ENCODE results near the gene FOXJ3.

FOXJ3 gene

DNA sequence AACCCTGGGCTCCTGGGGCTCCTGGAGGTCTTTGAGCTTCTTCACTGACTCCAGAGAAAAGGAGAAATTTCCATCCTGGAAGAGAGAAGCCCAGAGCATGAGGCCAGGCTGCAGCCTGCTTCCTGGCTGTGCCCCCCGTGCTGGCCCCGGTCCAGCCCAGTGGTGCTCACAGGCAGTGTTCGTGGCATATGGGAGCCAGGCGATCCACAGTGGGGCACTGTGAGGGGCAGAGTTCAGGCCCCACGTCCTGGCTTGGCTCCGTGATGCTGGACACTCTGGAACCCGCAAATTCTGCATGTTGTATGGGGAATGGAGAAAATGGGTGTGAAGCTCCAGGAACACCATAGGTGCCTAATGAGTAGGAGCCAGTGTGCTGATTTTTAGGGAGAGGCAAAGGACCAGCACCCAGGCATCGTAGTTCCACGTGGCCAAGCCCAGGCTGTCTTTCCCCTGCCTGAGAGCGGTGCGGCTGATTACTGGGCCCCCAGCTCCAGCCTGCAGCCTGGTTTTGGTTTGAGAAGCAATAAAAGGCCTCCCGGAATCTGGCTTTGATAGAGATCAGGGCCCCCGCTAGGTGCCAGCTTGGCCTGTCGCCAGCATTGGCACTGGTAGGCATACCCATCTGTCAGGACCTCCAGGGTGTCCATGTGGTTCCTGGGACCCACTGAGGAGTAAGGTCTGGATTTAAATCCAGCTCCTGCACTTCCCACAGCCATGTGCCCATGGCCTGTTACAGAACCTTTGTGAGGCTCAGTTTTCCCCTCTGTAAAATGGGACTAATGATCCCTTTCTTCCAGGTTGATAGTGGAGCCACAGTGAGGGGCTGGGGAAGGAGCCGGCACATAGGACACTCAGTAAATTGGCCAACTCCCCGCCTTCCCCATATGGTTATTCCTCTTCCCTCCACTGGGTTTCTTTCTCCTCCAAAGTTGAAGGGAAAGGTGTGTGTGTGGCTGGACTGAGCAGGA is 171.2 kb downstream of the FOXJ3 start:
- no peak for DNase-seq

DNA sequence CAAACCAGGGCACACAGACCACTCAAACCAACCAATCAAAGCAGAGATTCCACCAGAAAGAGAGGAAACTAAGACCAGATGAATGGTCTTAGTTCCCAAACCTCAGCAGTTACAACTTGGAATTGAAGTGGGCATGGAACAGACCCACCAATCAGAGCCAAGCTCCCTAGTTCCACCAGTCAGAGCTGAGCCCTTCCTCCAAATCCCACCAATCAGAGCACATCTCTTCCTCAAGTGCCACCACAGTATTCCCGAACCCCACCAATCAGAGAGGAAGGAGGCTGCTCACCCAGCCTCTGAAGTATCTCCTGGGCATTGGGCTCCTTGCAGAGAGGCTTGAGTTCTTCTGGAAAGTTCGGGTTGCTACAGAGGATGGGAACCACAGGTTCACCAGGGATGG is 171.9 kb downstream of the FOXJ3 start:
- DNase-seq, result no peak

DNA sequence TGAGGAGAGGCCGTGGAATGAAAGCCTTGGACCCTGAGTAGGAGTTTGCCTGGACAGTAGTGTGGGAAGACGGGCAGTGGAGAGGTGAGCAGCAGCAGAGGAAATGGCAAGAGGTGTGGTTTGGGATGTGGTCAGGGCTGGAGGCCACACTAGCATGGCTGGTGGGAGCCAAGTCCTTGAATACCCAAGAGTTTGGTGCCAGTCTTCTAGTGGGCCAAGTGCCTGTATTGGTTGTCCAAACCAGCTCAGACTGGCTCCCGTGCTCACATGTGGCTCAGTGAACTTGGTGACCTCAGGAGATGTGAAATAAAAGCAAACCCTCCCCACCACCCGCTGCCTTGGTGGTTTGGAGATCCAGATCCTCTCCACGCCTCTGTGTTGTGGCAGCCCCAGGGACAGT is 172.9 kb downstream of the FOXJ3 start:
- no peak for DNase-seq

DNA sequence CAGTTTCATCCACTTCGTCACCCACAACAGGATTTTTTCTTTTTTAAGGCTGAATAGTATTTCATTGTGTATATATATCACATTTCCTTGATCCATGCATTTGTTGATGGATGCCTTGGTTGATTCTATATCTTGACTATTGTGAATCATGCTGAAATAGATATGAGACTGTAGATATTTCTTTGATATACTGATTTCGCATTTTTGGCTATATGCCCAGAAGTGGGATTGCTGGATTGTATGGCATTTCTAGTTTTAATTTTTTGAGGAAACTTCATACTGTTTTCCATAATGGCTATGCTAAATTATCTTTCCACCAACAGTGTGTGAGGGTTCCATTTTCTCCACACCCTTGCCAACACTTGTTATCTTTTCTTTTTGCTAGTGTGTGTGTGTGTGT is 176.8 kb downstream of the FOXJ3 start:
- no peak for DNase-seq

DNA sequence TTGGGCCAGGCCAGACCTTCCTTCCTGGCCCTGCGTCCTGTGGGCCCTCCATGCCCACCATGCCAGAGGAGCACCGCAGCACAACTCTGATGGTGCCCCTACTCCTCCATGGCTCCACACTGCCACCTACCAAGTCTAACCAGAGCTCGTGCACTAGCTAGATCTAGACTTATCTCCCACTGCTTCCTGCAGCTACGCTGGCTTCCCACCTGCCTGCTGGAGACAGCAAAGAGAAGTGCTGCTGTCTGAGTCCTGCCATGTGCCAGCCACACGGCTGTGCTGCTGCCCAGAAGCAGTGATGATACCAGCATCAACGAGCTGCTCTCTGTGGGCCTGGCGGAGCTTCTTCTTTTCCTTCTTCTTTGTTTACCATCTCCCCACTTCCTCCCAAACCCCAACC is 177.4 kb downstream of the FOXJ3 start:
- peak; percentile 68 for DNase-seq

DNA sequence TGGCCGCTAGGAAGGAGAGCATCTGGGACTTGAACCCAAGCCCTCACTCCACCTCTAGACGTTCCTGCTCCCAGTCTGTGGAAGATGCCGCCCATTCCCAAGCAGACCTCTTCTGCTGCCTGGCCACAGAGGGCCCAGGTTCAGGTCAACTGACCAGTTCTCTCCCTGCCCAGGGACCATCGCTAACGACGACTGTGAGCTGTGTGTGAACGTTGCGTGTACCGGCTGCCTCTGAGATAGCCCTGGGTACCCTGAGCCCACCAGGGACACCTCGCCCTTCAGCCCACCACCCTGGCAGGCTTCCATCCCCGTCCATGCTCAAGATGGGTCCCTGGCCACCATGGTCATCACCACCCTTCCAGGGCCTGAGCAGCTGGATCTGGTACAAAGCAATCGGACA is 179.7 kb downstream of the FOXJ3 start:
- DNase-seq, result no peak

DNA sequence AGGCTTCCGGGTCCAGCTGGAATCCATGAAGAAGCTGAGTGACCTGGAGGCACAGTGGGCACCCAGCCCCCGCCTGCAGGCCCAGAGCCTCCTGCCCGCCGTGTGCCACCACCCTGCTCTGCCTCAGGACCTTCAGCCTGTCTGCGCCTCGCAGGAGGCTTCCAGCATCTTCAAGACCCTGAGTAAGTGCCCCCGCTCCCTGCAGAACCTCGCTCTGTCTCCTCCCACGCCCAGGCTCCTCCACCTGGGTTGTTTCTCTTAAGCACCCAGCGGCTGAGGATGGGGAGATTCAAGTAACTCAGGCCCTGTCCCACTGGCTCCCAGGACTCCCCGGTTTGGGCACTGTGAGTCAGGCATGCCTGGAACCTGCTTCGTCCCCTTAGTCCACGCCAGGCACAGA is 180.3 kb downstream of the FOXJ3 start:
- DNase-seq, result no peak

DNA sequence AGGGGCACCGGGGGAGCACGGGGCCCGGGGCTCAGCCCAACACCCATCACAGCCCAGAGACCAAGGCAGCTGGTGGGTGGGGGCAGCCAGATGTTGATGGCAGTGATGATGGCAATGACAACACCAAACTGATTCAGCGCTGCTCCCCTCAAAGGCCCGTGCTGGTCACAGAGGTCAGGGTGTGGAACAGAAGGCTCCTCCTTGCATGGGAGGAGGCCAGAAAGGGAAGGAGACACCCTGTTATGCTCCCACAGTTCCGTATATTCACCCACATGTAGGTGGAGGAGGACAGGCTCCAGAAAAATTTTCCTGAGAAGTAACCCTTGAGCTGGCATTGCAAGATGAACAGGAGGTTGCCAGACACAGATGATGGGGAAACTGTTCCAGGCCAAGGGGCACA is 181.4 kb downstream of the FOXJ3 start:
- DNase-seq, result no peak

DNA sequence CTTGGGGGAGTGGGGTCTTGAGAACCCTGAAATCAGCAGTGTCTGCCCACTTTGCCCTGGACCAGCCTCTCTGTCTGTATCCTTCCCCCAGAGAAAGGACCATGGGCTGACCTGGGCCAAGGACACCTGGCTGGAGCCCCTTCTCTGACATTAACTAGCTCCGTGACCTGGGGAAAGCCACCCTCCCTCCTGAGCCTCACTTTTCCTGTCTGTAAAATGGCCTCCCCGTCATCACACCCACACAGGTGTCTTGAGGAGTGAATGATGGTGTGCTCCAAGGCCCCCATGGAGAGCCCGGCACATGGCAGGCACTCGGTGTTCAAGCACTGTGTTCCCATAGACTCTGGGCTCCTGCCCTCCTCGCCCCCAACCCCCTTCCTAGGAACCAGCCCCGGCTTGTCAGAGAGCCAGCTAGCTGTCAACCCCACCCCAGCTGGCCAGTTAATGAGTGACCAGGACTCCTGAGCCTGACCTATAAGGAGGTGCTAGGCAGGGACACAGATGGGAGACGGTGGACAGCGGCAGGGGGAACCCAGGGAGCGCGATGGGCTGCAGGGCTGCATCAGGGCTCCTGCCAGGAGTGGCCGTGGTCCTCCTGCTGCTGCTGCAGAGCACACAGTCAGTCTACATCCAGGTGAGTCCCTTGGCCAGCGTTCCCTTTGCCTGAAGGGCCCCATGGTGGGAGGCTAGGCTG is 182.0 kb downstream of the FOXJ3 start, which contains the start of gene GUCA2B:
Gene GUCA2B, plus strand, starts transcription at position 504 of the 694 bp plus-strand sequence. Its CDS starts 41 bp downstream, at position 545.
- no peak for DNase-seq

DNA sequence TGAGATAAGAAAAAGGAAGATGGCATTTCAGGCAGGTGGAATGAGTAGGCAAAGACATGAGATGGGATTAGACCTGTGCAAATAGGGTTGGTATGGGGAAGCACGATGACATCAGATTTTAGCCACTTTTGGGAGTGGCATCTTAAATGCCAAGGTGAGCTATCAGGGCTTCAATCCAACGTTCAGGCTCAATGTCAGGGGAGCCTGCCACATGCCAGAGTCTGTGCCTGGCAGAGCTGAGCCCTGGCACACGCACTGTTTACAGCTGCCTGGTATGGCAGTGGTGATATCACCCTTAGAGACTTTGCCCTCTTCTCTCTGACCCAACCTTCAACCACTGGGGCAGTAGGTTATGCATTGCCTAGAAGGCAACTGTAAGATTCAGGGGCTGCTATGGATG is 182.9 kb downstream of the FOXJ3 start:
- DNase-seq, result no peak

DNA sequence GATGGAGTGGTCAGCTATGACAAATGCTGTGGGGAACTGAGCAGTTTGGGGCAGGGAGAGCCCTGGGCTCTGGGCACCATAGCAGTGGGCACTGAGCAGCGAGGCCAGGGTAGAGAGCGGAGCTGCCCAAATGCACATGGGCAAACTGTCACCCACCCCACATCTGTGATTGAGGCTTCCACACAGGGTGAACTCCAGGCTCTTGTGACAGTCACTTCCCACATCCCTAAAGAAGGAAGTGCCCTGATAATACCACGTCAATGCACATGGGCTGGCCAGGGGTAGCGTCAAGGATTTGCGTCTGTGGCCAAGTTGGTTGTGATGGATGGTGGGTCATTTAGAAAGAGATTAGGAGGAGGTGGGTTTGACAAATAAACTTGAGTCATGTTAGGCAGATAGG is 184.4 kb downstream of the FOXJ3 start:
- DNase-seq, result no peak

DNA sequence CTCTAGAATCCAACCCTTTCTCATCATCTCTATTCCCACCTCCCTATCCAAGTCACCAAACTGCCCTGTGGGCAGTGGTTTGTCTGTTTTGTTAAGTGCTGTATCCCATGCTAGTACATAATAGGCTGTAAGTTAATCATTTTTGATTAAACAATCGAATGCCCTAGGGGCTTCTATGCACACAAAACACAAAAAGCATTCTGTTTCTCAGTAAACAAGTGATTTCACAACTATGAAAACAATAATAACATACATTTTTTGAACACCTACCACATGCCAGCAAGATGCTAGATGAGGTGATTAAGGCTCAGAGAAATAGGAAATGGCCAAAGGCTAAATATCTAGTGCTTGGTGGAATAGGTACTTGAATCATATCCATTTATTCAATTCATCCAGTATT is 186.9 kb downstream of the FOXJ3 start:
- no peak for DNase-seq

DNA sequence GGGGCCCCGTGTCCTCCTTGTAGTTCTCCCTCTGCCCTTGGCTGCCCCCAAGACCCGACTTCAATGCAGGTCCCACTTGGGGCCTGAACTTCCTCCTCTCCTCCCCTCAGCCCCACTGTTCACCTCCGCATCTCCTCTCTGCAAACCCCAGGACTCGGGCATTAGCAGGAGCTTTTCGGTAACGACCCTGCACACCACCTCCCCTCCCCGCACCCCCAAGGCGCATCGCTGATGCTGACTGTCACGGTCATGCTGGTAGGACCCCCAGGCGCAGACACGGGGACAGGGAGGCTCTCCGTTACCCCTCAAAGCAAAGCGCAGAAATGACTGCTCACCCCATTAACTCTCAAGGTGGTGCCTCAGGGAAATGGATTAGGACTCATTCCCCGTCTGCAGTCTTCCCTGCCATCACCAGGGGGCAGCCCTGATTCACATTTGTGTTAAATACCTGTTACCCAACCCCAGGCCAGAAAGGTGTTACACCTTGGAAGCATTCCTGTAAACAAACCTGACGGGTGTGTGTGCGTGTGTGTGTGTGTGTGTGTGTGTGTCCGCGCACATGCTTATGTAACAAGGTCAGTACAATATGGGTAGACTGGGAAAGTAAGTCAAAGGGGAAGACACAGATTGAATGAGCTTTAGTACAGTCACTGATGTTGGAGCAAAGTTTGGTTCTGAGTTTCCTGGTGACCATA is 188.3 kb downstream of the FOXJ3 start:
- peak; percentile 79 for DNase-seq

DNA sequence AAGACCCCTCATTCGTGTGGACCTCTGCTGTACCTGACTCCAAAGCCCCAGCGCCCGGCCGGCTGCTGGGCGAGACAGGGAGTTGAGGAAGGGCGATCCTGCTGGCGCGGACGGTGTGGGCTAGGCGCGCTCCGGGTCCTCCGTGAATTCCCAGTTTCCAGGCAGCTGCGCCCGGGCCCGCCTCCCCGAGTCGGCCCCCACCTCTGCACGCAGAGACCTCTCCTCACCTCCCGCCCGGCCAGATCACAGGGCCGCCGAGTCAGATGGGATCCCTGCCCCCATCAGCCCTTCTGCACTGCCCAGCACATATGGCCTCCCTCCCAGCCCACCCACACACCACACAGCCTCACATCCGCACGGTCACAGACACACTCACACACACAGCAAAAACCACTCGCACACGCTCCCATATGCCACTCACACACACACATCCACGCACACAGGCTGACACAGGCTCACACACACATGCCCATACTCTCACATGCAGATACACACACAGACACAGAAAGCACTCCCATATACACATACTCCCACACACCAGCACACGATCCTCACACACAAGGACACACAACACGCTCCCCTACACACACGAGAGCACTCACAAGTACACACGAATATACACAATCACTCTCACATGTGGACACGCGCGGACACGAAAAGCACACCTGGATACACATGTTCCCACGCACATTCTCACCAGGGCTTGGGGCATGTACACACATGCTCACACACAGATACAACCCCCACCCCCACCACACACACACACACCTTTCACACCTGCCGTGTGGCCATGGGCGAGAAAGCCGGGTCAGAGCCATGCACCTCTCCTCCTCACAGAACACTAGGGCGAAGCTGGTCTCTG is 189.0 kb downstream of the FOXJ3 start:
- DNase-seq, result no peak

DNA sequence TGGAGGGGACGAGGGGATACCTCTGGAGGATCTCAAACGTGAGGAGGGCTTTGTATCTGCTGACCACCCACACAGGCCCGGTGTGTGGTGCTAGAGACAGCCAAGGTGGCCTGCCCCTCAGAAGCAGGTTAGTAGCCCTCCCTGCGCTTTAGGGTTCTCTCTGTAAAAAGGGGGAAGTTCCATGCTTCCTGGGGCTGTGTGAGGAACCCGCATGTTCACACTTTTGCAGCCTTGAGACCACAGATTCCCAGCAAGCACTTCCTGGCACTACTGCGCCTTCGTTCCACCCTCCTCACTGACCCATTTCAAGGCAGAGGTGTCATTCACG is 189.7 kb downstream of the FOXJ3 start:
- no peak for DNase-seq

DNA sequence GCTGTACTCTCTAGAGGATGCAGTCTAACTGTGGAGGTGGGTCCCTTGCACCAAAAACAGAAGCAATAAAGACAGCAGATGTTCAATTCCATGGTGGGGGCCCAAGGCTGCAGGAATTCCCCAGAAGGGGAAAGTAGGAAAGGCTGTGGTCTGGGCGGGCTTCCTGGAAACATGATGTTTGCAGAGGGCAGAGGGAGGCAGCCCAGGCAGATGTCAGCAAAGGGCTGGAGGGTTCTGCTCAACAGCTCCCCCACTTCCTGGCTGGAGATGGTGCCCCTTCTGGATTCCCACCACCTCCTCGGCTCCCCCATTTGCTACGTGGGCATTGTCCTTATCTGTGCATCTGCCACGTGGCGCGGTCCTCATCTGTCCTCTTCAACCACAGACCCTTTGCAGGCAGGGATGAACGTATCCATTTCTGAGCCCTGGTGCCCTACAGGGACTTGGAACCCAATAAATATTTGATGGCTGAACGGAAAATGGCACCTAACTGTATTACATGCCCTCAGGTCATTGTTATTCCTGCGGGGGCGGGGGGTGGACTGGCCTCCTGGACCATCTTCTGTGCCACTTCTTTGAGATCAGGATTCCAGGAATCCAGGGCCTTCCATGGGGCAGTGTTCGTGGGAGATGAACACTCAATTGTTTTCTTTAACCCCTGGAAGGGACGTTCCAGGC is 190.2 kb downstream of the FOXJ3 start:
- DNase-seq, result no peak

DNA sequence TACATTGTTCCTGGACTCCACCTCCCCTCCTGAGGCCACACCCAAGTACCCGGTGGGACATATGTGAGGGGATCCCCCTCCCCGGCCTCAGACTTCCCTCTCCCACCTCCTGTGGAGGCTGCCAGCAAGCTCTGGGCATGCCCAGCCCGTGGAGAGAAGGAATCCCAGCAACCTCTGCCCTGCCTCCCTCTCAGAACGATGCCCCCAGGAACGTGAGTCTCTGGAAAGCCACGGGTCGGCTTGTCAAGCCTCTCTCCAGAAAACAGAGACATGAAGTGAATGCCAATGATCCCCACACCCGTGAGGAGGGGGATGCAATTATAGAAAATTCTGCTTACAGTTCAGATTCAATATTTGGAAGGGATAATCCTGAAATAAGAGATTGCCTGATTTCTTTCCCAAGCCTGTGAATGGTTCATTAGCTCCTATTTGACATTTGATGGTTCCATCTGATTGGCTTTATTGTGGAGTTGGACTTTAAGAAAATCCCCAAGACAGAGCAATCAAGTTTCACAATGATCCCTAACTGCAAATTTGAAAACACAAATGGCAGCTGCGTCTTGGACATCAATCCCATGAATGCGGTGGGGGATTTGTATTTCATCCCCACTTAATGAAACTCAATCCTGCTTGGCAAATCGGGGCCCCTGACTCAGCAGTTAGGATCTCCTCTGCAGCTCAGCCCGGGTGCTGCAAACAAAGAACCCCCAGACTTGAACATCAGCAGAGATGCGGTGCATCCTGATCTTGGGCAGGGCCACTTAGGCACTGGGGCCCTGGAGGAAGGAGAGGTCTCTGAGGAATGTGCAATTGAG is 190.9 kb downstream of the FOXJ3 start:
- DNase-seq, result no peak

DNA sequence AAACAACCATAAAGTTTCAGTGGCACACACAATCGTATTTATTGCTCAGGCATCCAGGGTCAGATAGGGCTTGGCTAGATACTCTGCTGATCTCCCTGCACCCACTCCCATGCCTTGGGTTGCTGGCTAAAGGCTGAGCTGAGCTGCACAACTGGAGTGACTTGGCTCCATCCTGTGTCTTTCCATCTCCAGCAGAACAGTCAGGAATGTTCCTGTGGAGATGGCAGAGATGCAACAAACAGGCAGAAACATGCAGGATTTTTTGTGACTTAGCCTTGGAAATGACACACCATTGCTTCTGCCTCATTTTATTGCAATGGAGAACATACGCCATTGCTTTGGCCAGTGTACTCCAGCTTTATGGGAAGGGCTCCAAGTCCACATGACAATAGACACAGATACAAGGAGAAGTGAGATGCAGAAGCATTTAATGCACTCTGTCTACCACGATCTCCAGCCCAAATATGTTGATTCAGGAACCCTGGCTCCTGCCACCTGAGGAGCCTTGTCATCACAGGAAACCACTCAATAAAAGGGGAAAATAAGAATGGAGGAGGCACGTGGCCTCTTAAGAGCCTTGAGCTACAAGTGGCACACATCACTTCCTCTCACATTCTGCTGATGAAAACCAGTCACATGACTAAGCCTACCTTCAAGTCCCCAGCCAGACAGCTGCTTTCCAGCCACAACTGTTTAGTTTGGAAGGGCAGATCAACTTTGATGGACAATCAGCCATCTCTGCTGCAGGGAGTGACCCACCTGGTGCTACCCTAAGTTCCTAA is 191.9 kb downstream of the FOXJ3 start:
- DNase-seq, result no peak

DNA sequence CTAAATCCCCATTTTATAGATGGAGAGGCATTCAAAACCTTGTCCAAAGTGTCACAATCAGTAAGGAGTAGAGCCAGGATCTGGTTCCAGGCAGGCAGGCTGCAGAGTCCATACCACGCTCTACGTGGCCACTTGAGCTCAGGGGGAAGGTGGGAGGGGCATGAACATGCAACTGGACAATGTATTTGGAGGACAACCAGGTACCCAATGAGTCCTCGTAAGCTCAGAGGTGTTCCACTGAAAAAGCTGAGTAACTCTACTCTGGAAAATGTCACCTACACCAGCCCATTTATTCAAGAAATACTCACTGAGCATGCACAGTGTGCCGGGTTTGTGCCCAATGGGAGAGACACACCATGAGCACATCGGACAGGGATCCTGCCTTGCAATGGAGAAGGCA is 193.1 kb downstream of the FOXJ3 start:
- no peak for DNase-seq

DNA sequence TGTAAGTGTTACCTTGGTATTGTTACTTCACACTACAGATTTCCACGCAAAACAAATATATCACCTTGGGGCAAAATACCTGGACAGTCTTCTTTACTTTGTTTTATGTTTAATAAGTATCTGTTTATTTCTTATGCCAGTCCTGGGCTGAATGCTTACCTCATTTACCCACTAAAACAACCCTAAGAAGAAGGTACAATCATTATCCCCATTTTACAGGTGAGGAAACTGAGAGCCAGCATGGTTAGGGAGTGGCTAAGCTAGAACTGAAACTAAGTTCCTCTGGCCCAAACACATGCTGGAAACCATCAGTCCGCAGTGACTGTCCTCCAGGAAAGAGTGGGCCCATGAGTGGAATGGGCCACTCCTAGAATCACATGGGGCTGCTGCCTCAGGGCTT is 194.8 kb downstream of the FOXJ3 start:
- no peak for DNase-seq
